NCI-H1436 treated with DMSO at 0.1 percent for 48 hours (cell line): Measurements from ENCODE around the gene SIPA1L3.
"Not testable (repeated sequence)": the region's sequence is repeated elsewhere in the genome, so short reads cannot be mapped to it uniquely, and the experiment has no call there.

Source experiments
- DNase-seq: peaks from one replicate; lab custom pipeline; 2025; lab: John Stamatoyannopoulos, UW

Gene SIPA1L3

DNA sequence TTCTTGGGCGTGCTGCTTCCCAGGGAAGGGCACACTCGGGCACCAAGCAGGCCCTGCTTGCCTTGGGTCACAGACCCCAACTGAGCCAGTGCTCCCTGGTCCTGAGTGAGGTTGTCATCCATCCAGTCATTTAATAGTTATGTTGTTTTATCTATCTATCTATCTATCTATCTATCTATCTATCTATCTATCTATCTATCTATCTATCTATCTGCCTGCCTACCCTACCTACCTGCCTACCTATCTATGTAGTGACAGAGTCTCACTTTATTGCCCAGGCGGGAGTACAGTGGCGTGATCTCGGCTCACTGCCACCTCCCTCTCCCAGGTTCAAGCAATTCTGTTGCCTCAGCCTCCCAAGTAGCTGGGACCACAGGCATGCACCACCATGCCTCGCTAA, 164.0 kb downstream of the SIPA1L3 start:
- DNase-seq: not testable (repeated sequence)

DNA sequence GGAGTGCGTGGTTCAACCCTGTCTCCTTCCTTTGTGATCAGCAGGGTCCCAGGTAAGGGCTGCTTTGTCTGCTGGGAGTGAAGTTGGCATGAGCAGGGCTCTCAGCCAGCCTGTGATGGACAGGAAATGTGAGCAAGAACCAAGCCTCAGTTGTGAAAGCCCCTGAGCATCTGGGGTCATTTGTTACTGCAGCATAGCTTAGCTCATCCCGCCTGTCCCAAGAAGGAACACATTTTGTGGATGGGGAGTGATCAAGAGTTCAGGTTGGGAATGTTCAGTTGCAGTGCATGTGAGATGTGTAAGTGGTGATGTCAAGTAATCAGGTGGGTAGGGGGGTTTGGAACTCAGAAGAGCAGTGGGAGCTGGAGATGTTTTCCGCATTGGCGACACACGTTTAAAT, 164.6 kb downstream of the SIPA1L3 start:
- DNase-seq: no peak

DNA sequence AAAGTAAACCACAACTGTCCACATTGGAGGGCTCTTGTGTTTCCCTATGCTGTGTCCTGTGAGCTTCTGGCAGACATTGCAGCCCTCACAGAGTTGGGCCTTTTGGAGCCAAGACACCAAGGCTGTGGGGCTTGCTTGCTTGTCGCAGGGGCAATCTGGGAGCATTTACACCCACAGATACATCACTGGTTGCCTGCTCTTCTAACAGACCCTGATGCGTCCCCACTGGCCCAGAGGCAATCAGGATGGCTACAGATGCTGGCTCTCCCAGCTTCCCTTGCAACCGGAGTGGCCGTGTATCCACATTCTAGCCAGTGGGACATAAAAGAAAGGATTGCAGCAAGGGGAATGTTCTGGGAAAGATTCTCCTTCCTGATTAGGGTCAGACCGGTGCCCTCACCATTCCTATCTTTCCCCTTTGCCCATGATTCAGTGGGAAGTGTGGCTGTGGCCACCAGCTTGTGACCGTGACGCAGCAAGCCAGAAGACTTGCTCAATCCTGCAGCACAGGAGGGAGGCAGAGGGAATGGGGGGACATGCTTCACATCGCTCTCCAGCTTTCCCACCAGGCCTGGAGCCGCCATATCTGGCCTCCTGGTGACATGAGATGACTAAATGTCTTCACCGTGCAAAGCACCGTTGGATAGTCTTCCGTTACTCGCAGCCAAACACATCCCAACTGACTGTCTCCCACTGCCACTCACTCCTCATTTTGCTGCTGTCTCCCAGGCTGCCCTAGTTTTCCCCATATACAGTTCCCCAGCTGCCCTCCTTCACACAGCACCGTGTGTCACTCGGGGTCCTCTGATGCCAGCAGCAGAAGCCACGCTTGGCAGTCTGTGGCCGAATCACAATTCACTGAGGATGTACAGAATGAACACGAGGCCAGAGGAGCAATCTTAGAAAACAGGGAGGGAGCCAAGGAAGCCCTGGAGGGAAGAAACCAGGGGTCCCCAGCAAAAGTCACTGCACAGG, 166.1 kb downstream of the SIPA1L3 start:
- DNase-seq: no peak

DNA sequence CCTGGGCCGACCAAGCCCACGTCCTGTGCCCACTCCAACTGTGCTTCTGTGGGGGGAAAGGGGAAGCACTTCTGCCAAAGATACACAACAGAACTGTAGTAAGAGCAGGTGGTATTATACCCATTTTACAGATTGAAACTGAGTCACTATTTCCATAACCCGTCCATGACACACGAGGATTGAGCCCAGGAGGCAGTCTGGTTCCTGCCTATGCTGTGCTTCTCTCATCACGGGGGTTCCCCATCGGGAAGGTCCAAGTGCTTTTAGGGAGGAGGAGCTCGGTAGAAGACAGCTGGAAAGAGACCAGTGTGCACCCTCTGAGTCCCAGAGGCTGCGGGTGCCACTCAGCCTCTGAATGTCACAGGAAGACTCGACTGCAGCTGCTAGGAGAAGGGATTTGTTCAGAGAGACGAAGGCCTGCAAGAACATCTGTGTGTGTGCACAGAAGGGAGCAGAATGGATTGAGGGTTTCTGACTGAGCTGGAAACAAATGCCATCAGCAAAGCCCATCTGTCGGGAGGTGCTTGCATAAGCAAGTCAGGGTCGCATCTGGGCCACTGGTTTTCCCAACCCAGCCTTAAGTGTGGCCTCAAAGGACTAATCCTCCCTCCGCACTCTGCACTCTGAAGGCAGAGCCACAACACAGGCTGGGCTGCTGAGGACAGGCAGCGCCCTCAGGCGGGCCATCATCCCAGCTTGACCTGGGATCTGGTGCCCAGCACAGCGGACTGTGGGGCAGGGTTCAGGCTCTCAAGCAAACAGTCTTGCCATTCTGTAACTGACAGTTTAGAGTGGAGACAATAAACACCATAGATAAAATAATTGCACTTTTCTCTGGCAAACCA, 167.1 kb downstream of the SIPA1L3 start:
- DNase-seq: no peak

DNA sequence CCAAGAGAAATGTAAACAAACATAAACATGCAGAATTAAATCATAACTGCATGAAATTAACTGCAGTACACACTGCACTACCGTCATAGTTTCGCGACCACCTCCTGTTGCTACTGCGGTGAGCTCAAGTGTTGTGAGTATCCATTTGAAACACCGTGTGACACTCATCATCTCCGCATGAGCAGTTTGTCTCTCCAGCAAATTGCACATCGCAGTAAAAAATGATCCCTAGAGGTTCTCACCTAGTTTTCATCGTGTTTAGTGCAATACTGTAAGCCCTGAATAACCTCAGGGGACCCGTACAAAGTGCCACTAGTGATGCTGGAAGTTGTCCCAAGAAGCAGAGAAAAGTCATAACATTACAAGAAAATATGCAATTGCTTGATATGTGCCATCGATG, 169.3 kb downstream of the SIPA1L3 start:
- DNase-seq: no peak

DNA sequence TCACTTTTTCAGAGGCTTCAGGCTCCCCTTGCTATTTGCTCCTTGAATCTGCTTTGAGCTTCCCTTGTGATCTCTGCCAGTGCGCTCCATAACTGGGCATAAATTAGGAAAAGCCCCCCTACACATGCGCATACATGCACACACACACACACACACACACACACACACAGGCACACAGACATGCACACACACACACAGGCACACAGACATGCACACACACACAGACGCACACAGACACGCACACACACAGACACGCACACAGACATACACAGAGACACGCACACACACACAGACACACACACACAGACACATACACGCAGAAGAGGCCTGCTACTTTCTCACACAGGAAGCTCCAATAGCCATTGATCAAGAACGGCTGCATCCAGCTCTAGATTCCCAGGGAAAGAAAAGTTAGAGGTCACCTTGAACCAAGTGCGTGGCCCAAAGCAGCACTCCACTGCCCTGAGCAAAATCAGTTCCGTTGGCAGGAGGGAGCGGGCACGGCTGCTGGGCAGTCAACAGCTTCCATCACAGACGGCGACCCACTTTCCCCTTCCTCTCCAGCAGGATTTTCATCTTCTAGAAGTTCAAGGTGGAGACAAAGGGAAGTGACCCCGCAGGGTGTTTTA, 171.4 kb downstream of the SIPA1L3 start:
- no peak for DNase-seq

DNA sequence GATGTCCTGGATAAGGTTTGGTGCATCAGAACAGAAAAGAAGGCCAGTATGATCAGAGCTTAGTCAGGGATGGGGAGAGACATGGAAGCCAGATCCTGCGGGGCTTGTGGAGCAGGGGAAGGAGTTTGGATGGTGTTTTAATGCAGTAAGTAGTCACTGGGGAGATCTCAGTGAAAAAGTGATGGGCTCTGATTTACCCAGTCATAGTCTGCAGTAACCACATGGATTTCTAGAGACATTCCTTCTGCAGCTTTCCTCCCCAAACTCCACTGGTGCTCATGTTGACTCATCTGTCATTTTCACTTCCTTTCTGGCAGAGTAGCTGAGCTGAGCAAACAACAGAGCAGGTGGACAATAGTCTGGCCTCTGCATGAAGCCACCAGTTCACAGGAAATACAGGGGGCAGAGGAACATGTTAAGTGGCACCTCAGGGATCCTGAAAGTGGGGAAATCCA, 172.9 kb downstream of the SIPA1L3 start:
- no peak for DNase-seq

DNA sequence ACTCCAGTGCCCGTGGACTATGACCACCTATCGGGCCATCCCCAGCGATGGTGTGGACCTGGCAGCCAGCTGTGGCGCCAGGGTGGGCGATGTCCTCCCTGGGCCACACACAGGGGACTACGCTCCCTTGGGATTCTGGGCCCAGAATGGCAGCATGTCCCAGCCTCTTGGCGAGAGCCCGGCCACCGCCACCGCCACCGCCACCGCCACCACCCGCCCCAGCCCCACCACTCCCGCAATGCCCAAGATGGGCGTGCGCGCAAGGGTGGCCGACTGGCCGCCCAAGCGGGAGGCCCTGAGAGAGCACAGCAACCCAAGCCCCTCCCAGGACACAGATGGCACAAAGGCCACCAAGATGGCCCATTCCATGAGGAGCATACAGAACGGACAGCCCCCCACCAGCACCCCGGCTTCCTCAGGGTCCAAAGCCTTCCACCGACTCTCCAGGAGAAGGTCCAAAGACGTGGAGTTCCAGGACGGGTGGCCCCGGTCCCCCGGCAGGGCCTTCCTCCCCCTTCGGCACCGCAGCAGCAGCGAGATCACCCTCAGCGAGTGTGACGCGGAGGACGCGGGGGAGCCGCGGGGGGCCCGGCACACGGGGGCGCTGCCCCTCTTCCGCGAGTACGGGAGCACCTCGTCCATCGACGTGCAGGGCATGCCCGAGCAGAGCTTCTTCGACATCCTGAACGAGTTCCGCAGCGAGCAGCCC, 174.7 kb downstream of the SIPA1L3 start:
- DNase-seq: no peak

DNA sequence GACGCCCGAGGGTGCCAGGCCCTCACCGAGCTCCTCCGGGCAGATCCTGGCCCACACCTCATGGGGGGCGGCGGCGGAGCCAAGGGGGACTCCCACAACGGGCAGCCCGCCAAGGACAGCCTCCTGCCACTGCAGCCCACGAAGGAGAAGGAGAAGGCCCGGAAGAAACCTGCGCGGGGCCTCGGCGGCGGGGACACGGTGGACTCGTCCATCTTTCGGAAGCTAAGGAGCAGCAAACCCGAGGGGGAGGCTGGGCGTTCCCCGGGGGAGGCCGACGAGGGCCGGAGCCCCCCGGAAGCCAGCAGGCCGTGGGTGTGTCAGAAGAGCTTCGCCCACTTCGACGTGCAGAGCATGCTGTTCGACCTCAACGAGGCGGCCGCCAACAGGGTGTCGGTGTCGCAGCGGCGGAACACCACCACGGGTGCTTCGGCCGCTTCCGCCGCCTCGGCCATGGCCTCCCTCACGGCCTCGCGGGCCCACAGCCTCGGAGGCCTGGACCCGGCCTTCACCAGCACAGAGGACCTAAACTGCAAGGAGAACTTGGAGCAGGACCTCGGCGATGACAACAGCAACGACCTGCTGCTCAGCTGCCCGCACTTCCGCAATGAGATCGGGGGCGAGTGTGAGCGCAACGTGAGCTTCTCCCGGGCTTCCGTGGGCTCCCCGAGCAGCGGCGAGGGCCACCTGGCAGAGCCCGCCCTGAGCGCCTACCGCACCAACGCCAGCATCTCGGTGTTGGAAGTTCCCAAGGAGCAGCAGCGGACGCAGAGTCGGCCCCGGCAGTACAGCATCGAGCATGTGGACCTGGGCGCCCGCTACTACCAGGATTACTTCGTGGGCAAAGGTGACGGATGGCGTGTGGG, 175.5 kb downstream of the SIPA1L3 start:
- no peak for DNase-seq

DNA sequence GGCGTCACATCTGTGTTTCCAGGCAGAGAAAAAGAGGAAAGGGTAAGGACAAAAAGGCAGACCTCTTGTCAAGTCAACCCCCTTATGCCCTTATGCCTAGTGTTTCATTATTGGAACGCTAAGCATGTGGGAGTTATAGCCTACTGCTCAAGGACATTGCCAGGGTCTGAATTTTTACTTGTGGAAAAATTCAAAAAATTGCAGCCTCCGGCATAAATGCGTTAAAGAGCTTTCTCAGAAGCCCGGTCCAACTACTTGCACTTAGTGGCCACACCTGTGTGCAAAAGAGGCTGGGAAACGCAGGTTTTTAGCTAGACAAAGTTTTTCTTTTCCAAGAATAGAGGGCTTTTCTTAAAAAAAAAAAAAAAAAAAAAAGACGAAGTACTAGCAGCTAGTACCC, 177.2 kb downstream of the SIPA1L3 start:
- DNase-seq: no peak

DNA sequence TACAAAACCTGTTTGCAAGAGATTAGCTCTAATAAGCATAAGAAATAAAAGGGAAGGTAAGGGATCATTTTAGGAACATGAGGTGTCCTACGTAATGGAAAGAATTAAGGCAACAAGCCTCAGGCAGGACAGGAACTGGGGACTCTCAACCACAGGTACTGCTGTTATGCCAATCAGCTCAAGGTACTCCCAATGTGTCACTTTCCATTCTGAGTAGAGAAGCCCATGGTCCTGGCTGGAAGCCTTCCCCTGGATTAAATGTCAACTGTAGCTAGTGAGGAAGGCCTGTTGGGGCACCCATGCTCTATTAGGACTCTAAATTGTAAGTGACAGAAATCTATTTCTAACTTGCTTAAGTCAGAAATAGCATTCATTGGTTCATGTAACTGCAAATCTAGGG, 182.4 kb downstream of the SIPA1L3 start:
- no peak for DNase-seq

DNA sequence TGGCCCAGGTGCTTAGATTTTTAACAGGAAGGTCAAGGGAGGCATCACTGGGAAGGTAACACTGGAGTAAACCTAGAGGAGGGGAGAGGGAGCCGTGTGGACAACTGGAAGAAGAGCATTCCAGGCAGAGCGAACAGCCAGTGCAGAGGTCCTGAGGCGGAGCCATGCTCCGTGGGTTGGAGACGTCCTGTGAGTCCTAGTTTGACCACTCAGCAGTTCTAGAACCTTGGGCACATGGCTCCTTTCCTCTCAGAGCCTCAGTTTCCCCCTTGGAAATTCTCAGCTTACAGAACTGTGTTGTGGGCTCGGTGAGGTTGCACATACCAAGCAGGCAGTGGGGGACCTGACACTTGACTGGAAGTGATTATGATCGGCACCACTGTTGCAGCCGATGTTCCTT, 186.1 kb downstream of the SIPA1L3 start:
- no peak for DNase-seq

DNA sequence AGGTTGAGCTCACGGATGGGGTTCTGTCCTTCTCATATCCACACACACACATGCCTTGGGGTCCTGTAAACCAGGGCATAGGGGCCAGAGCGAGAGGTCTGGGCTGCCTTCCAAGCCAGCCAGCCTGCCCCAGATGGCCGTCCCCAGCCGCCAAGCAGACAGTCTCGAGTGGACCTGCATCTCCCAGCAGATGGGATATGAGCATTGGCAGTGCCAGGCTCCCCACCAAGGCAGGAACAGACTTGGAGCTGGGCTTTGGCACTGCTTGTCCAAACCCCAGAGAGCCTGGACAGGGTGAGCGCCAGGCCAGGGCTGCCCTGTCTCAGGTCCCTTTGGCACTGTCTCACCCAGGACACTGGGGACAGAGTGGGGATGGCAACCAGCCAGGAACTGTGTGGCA, 186.6 kb downstream of the SIPA1L3 start:
- DNase-seq: no peak

DNA sequence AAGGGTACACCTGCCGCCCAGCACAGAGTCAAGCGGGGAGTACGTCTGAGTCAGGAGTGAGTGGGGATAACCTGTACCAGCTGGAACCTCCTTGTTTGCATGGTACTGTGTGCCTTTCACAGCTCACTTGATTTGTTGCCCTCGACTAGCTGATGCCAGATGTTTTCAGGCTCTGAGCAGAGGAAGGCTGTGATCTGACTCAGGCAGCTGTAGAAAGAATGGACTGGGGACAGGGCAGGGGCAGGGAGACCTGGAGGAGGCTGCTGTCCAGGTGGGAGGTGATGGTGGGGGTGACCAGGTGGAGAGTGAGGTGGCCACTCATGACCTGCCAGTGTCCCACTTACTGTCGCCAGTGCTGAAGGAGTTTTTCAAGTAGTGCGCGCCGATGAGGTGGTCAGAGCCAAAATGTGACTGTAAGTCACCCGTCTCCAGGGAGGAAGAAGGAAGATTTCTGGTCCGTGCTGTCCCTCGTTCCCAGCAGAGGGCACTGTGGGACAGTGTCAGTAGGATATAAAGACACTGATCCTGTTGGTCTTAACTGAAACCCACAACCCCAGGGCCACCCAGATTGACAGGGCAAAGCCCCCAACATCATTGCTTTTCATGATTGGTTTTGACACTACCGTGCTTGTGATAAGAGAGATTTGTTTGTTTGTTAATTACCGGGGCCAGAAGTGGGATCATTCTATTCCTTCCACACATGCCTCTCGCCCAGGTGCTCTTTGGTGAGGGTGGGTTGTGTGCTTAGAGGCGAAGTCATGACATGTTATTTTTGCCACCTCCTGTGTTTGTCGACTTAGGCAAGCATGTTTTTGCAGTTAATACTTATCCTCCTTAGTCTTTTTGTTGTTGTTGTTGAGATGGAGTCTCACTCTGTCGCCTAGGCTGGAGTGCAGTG, 188.7 kb downstream of the SIPA1L3 start:
- no peak for DNase-seq

DNA sequence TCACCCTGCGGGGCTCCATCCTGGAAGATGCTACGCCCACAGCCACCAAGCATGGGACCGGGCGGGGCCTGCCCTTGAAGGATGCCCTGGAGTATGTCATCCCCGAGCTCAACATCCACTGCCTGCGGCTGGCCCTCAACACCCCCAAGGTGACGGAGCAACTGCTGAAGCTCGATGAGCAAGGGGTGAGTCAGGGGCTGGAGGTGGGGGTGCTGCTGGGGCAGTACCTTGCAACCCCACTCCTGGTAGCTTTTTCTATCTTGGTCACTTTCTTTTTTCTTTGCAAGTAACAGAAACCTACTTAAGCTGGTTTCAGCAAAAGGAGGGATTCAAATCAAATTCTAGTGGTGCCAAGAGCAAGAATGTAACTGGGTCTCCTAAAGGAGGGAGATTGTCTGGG, 193.0 kb downstream of the SIPA1L3 start:
- DNase-seq: no peak

DNA sequence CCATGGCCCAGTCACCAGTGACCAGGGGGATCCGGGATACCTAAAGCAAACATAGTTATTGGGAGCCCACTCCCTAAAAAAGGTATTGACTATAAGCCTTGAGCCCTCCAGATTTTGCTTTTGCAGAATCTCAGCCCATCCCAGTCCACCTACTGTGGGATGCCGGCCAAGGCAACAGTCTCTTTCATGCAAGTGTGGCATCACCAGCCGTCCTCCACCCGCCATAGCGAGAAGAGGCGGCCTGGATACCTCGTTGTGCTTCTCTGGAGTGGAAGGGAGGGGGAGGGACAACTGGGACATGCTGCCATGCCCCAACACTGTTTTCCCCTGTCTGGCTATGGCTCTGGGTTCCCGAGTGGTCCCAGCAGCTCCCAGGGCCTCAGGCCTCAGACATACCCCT, 193.6 kb downstream of the SIPA1L3 start:
- DNase-seq: no peak

DNA sequence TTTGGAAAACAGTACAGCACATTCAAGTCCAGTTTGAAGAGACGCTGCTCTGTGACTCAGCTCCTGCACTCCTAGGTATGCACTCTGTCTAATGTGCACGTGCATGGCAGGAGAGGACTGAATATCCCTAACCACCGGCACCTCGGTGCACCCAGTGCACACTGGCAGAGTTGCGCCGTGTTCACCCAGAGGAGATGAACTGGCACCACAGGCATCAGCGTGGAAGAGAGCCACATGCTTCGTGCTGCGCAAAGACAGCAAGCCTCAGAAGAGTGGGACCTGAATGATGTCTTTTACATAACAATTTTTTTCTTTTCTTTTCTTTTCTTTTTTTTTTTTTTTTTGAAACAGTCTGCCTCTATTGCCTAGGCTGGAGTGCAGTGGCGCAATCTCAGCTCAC, 194.7 kb downstream of the SIPA1L3 start:
- DNase-seq: no peak

DNA sequence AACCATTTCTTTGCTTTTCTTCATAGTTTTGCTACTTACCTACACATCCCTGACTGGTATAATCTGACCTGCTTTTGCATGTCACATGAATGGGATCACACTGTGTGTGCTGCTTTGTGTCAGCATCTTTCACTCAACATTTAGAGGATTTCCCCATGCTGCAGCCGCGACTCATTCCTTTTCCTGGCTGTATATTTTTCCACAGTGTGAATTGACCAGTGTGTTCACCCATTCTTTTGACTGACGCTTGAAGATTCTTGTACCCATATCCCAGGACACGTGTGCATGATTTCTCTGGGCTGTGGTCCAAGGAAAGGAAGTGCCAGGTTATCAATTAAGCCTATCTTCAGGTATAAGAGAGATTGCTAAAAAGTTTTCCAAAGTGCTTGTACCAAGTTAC, 198.6 kb downstream of the SIPA1L3 start:
- DNase-seq: no peak

DNA sequence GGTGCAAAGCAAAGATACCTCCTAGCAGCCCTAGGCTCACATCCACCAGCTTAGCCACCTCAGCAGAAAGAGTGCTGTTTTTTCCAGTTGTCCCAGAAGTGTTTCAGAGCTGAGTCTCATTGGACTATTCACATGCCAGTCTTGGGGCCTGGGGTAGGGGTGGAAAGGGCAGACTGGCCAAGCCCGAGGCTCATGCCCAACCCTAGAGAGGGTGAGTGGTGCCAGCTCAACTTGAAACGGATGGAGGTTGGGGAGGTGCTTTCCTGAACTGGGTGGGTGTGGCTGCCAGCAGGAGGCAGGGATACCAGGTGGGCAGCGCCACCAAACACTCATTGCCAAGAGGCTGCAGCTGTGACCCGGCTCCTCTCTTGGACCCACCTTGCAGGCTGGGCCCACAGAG, 200.1 kb downstream of the SIPA1L3 start:
- DNase-seq: no peak

DNA sequence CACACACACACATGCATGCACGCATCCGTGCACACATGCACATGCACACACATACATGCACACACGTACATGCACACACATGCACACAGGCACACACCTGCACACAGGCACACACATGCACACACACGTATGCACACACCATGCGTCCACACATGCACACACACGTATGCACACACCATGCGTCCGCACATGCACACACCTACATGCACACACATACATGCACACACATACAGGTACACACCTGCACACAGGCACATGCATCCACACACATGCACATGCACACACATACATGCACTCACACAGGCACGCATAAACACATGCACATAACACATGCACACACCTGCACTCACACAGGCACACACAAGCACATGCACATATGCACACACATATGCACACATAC, 204.9 kb downstream of the SIPA1L3 start:
- DNase-seq: no peak
